Measurements from ENCODE around the gene OAS2.

Gene OAS2

DNA sequence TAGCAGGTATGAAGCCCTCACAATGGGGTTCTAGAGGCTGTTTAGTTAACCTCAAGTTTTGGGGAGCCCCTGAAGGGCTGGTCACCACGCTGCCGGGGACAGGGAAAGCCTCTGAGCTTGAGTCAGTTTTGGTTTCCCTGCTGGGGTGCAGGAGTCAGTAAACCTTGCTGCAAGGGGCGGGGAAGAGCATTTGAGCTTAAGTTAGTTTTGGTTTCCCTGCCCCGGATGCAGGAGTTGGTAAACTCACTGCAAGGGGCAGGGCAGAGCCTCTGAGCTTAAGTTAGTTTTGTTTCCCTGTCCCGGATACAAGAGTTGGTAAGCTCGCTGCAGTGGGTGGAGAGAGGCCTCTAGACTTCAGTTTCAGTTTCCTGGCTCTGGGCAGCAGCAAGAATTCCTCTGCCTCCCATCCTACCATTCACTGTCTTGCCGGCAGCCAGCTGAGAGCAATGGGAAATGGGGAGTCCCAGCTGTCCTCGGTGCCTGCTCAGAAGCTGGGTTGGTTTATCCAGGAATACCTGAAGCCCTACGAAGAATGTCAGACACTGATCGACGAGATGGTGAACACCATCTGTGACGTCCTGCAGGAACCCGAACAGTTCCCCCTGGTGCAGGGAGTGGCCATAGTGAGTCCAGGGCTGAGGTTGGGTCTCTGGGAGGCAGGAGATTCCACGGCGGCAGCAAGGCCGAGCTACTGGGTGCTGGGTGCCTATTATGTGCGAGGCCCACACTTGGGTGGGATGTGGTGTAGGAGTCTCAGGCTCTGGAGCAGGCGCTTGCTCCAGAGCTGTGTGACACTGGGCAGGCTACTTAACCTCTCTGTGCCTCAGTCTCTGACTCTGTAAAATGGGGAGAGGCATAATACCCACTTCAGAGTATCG, at the start of gene OAS2:
OAS2 (plus strand) TSS at position 357 of the 878 bp plus-strand sequence; CDS start at position 447, 90 bp downstream.
- no peak for DNase-seq

- no peak for DNase-seq
These were observed 49.3 kb upstream of the OAS2 start for GRCh38 chr12:112928978-112929377.

- DNase-seq, result no peak
These were observed 48.6 kb upstream of the OAS2 start for GRCh38 chr12:112929715-112930114.

GRCh38 chr12:112930350-112930749, 48.0 kb upstream of the OAS2 start:
- no peak for DNase-seq

DNA sequence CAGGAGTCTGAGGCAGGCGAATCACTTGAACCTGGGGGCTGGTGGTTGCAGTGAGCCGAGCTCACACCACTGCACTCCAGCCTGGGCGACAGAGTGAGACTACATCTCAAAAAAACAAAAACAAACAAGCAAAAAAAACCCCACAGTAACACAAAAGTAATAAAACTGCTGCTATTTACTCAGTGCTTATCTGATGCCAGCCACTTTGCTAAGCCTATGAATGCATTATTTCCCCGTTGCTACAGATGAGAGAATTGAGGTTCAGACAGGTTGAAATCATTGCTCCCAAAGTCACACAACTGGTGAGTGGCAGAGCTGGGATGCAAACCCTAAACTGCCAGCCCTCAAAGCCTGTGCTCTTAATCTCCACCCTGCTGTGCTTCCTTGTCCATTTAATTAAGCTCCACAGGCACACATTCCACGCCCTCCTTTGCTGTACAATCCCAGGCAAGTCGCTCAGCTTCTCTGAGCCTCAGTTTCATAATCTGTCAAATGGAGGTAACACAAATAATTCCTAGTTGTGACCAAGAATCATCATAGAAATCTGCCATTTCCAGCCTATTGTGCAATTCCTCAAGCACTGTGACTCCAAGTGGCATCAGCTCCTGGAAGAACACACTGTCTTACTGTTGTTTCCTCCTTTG, 45.7 kb upstream of the OAS2 start:
- DNase-seq, result no peak

DNA sequence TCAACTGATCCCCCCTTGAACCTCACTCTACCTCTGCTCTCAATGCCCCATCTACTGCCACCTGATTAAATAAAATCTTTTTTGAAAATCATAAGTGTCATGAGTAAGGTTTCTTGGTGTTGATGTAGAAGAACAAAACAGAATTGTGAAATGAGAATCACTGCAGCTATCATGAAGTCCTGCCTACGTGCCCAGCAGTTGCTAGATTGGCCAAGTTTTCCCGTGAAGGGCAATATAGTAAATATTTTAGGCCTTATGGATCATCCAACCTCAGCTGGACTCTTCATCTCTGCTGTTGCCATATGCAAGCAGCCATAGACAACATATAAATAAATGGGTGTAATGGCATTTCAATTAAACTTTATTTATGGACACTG, 45.2 kb upstream of the OAS2 start:
- DNase-seq, result no peak

- no peak for DNase-seq
These were observed 42.1 kb upstream of the OAS2 start for GRCh38 chr12:112936264-112936663.

DNA sequence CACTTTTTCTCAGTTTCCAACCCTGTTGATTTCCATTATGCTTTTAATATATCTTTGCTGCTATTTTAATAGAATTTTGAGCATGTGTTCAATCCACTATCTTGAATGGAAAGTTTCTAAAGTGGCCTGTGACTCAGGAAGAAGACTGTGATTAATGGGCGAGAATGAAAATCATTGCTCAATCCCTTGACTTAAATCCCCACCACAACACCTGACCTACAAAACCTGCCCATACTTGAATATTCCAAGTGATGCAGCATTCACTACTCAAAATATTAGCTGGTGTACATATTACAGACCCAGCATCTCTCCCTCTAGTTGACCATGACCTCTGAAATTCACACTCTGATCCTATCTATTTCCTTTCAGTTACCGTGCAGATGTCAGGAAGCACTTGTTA, 41.4 kb upstream of the OAS2 start:
- DNase-seq, result no peak

- DNase-seq, result no peak
These were observed 40.3 kb upstream of the OAS2 start, which contains the start of gene OAS3 for GRCh38 chr12:112937741-112938719. Gene OAS3 (plus strand): TSS chr12:112938474. CDS start chr12:112938531, 57 bp downstream.

DNA sequence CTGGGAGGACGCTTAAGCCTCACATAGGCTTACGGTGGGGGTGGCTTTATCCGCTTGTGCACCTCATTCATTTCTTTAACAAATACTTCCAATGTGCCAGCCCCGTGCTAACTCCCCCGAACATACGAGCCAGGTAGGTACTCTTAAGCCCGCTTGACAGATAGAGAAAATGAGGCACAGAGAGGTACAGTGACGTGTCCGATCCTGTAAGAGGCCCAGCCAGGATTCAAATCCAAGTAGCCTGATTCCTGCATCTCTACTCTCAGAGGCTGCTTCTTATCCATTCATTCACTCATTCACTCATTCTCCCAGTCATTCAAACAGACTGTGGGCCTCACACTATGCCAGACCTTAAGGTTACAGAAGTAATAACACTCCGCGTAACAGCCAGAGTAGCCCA, 39.6 kb upstream of the OAS2 start:
- no peak for DNase-seq

GRCh38 chr12:112939761-112940381, 38.4 kb upstream of the OAS2 start:
- DNase-seq, result no peak

GRCh38 chr12:112941528-112942335, 36.6 kb upstream of the OAS2 start:
- DNase-seq, result no peak

GRCh38 chr12:112942572-112942971, 35.7 kb upstream of the OAS2 start:
- no peak for DNase-seq

- DNase-seq, result no peak
These were observed 34.2 kb upstream of the OAS2 start for GRCh38 chr12:112944024-112944690.

DNA sequence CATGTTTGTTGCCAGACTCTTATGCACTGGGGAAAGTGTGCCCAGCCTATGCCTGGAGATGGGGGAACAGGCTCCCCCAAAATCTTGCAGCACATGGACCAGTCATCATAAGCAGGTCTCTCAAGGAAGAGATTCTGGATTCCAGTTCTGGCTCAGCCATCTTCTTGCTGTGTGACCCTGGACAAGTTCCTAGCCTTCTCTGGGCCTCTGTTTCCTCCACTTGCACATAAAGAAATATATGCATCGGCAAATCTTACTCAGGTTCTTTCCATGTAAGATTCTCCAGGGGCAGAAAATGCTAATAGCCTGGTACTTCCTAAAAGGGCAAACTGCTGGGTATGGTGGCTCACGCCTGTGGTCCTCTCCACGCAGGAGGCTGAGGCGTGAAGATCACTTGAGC, 32.8 kb upstream of the OAS2 start:
- no peak for DNase-seq

DNA sequence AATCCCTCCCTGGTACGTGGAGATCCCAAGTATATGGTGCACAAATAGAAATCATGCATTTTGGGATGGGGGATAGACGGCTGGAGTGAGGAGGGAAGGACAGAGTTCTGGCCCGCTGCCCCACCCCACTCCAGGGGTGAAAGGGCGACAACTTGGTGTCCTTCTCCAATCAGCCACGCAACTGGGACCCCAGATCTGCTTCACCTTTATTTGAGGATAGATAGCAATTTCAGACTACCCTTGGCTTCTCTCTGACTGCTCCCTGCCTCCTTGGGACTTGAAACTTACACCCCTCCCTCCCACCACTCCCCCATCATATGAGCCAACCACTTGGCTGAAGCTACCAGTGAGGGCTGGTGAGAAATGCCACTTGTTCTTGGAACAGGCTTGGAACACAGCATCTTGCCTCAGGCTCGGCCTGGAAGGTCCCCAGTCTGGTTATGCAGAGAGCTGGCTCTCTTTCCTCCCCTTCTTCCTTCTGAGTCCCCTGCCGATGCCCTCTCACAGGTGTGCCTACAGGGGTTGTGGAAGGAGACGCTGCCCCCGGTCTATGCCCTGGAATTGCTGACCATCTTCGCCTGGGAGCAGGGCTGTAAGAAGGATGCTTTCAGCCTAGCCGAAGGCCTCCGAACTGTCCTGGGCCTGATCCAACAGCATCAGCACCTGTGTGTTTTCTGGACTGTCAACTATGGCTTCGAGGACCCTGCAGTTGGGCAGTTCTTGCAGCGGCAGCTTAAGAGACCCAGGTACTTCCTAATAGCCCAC, 31.9 kb upstream of the OAS2 start:
- no peak for DNase-seq

GRCh38 chr12:112947314-112947713, 31.0 kb upstream of the OAS2 start:
- no peak for DNase-seq

GRCh38 chr12:112947761-112948160, 30.6 kb upstream of the OAS2 start:
- no peak for DNase-seq

DNA sequence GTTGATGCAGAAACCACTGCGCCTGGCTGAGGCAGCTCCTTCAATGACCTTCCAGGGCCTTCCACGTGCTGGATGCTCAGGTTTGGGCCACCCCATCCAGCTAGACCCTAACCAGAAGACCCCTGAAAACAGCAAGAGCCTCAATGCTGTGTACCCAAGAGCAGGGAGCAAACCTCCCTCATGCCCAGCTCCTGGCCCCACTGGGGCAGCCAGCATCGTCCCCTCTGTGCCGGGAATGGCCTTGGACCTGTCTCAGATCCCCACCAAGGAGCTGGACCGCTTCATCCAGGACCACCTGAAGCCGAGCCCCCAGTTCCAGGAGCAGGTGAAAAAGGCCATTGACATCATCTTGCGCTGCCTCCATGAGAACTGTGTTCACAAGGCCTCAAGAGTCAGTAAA, 29.5 kb upstream of the OAS2 start:
- no peak for DNase-seq

DNA sequence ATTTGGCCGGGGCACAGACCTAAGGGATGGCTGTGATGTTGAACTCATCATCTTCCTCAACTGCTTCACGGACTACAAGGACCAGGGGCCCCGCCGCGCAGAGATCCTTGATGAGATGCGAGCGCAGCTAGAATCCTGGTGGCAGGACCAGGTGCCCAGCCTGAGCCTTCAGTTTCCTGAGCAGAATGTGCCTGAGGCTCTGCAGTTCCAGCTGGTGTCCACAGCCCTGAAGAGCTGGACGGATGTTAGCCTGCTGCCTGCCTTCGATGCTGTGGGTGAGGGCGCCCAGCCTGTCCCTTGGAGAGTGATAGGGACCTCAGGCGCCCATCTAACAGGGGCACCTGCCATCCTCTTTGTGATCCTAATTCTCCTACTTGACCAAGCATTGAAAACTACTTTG, 27.6 kb upstream of the OAS2 start:
- no peak for DNase-seq
